Gastrocnemius medialis (tissue), 4 donors: Measurements from ENCODE around the gene RAB3C.

Experiments used
- POLR2A ChIP-seq, 2 donors: fragments of 450-650 bp; IDR thresholded peaks; one replicate each; pipeline ENCODE4 v1.6.1; 2017; ENCODE audit warnings: antibody characterized with exemption in 2 of 2, mild to moderate bottlenecking in 2 of 2, moderate library complexity in 2 of 2
- TF ChIP-seq, protein P1 (sequence below), 5 experiments: fragments of 450-650 bp in 3 of 5; fragments of 200-600 bp in 2 of 5; sonication (generic) in 2 of 5; IDR thresholded peaks in 4 of 5; conservative IDR thresholded peaks in 1 of 5; 1 replicate in 4 of 5; 2 replicates in 1 of 5; pipeline ENCODE4 v1.5.1; 2016 to 2019; ENCODE audit warnings: antibody characterized with exemption in 5 of 5, mild to moderate bottlenecking in 3 of 5, moderate library complexity in 3 of 5

GRCh38 chr5:58800356-58800755 lies 217.5 kb downstream of the RAB3C start:
- TF ChIP-seq, protein P1, sequence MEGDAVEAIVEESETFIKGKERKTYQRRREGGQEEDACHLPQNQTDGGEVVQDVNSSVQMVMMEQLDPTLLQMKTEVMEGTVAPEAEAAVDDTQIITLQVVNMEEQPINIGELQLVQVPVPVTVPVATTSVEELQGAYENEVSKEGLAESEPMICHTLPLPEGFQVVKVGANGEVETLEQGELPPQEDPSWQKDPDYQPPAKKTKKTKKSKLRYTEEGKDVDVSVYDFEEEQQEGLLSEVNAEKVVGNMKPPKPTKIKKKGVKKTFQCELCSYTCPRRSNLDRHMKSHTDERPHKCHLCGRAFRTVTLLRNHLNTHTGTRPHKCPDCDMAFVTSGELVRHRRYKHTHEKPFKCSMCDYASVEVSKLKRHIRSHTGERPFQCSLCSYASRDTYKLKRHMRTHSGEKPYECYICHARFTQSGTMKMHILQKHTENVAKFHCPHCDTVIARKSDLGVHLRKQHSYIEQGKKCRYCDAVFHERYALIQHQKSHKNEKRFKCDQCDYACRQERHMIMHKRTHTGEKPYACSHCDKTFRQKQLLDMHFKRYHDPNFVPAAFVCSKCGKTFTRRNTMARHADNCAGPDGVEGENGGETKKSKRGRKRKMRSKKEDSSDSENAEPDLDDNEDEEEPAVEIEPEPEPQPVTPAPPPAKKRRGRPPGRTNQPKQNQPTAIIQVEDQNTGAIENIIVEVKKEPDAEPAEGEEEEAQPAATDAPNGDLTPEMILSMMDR (IDR thresholded peaks at IDR 0.05 in 4 of 5, conservative IDR thresholded peaks at IDR 0.05 in 1 of 5), result no peak
- no peak for TF ChIP-seq POLR2A (IDR thresholded peaks at IDR 0.05)
